Peyer's patch (tissue), 4 donors: ENCODE results near the gene SNED1. TPM values are rescaled to one million over a fixed set of nuclear protein-coding genes. Genes with fewer than 3 reads are reported as not detected.

Source experiments
- DNase-seq, 3 donors: peaks; one replicate each; pipeline ENCODE4 v3.0.0-alpha.2; 2017 to 2019
- H3K27ac ChIP-seq, 4 donors: fragments of 200-600 bp; sonication (generic); one replicate each; pipeline ENCODE4 v1.5.1; 2016 to 2019
- H3K27me3 ChIP-seq, 2 donors: fragments of 200-600 bp; sonication (generic); one replicate each; pipeline ENCODE4 v1.5.1; 2019
- H3K36me3 ChIP-seq, 3 donors: fragments of 200-600 bp; sonication (generic); one replicate each; pipeline ENCODE4 v1.5.1; 2016 to 2019
- H3K4me1 ChIP-seq, 4 donors: fragments of 200-600 bp; sonication (generic); one replicate each; pipeline ENCODE4 v1.5.1; 2016 to 2019
- H3K4me3 ChIP-seq, 4 donors: fragments of 200-600 bp; sonication (generic); 1 replicate in 3 of 4; 2 replicates in 1 of 4; pipeline ENCODE4 v1.5.1; 2016 to 2019; ENCODE audit warnings: mild to moderate bottlenecking in 1 of 4
- H3K9me3 ChIP-seq, 4 donors: fragments of 200-600 bp; sonication (generic); one replicate each; pipeline ENCODE4 v1.5.1; 2016 to 2019; ENCODE audit warnings: mild to moderate bottlenecking in 1 of 4
- CTCF ChIP-seq, 6 experiments: fragments of 450-650 bp in 4 of 6; fragments of 200-600 bp in 2 of 6; sonication (generic) in 1 of 6; IDR thresholded peaks; one replicate each; pipeline ENCODE4 v1.5.1; 2017 to 2019; ENCODE audit warnings: antibody characterized with exemption in 6 of 6, mild to moderate bottlenecking in 3 of 6, moderate library complexity in 1 of 6
- POLR2A ChIP-seq, 2 donors: fragments of 450-650 bp; IDR thresholded peaks; one replicate each; pipeline ENCODE4 v1.5.1; 2017; ENCODE audit warnings: antibody characterized with exemption in 2 of 2, mild to moderate bottlenecking in 2 of 2, moderate library complexity in 2 of 2
- total RNA-seq, 4 donors: library from RNA; depleted of rRNA; stranded (reverse); fragments of >200 nt; gene quantifications; one replicate each; pipeline ENCODE4 v1.1.0, GENCODE V29; 2016

SNED1 gene
- total RNA-seq, 4 donors from 2014 or later = 6.8 to 83.3 (median 25.2) TPM

- TF ChIP-seq POLR2A (IDR thresholded peaks at IDR 0.05) = no peak
- no peak for TF ChIP-seq CTCF (IDR thresholded peaks at IDR 0.05)
- Histone ChIP-seq H3K27ac (peak overlapping the region in 2 of 4 donors; percentile 8 to 62), H3K36me3 (peaks cover 0 to 7% (median 0%) of the 10 kb centered on the region in 3 donors), H3K4me1 (peaks cover 0 to 15% (median 0%) of the 10 kb centered on the region in 4 donors), H3K27me3 (no peaks in the 10 kb centered on the region), H3K4me3 (peak overlapping the region in 2 of 4 donors; percentile 1 to 55), H3K9me3 (no peaks in the 10 kb centered on the region)
- peak in 2 of 3 donors; percentile 46 to 55 for DNase-seq
Observed at GRCh38 chr2:241035142-241035817, 36.9 kb downstream of the SNED1 start.

GRCh38 chr2:241035818-241036396, 37.5 kb downstream of the SNED1 start:
- Histone ChIP-seq H3K4me3 (peak overlapping the region; percentile 38 to 55 (median 44)), H3K27ac (peak overlapping the region in 2 of 4 donors; percentile 77 to 79), H3K36me3 (peaks cover 0 to 7% (median 0%) of the 10 kb centered on the region in 3 donors), H3K4me1 (peaks cover 0 to 15% (median 0%) of the 10 kb centered on the region in 4 donors), H3K9me3 (no peaks in the 10 kb centered on the region), H3K27me3 (no peaks in the 10 kb centered on the region)
- TF ChIP-seq CTCF (IDR thresholded peaks at IDR 0.05) = no peak
- no peak for TF ChIP-seq POLR2A (IDR thresholded peaks at IDR 0.05)
- peak; percentile 44 to 66 (median 55) for DNase-seq

- Histone ChIP-seq H3K27ac (peak overlapping the region in 2 of 4 donors; percentile 77 to 79), H3K27me3 (no peaks in the 10 kb centered on the region), H3K36me3 (peaks cover 0 to 7% (median 0%) of the 10 kb centered on the region in 3 donors), H3K4me3 (peak overlapping the region; percentile 38 to 55 (median 44)), H3K9me3 (no peaks in the 10 kb centered on the region), H3K4me1 (peaks cover 0 to 15% (median 0%) of the 10 kb centered on the region in 4 donors)
- DNase-seq = peak in 2 of 3 donors; percentile 61 to 82
- TF ChIP-seq POLR2A (IDR thresholded peaks at IDR 0.05) = no peak
- TF ChIP-seq CTCF (IDR thresholded peaks at IDR 0.05) = no peak
Observed at GRCh38 chr2:241036397-241036963, 38.1 kb downstream of the SNED1 start.

GRCh38 chr2:241036964-241037421, 38.6 kb downstream of the SNED1 start:
- H3K9me3 ChIP-seq = no peaks in the 10 kb centered on the region
- no peaks in the 10 kb centered on the region for H3K27me3 ChIP-seq
- H3K4me3 ChIP-seq = peak overlapping the region; percentile 38 to 55 (median 44)
- TF ChIP-seq POLR2A (IDR thresholded peaks at IDR 0.05) = no peak
- DNase-seq = peak; percentile 50 to 78 (median 67)
- H3K27ac ChIP-seq = peak overlapping the region in 2 of 4 donors; percentile 77 to 79
- H3K36me3 ChIP-seq = peaks cover 0 to 7% (median 0%) of the 10 kb centered on the region in 3 donors
- H3K4me1 ChIP-seq = peaks cover 0 to 15% (median 0%) of the 10 kb centered on the region in 4 donors

GRCh38 chr2:241037498-241037897, 39.1 kb downstream of the SNED1 start:
- H3K27ac ChIP-seq = peak overlapping the region in 2 of 4 donors; percentile 77 to 79
- no peaks in the 10 kb centered on the region for H3K27me3 ChIP-seq
- H3K4me3 ChIP-seq = peak overlapping the region in 2 of 4 donors; percentile 48 to 55
- no peaks in the 10 kb centered on the region for H3K9me3 ChIP-seq
- peaks cover 0 to 7% (median 0%) of the 10 kb centered on the region in 3 donors for H3K36me3 ChIP-seq
- TF ChIP-seq CTCF (IDR thresholded peaks at IDR 0.05) (no peak), POLR2A (IDR thresholded peaks at IDR 0.05) (no peak)
- peaks cover 0 to 15% (median 0%) of the 10 kb centered on the region in 4 donors for H3K4me1 ChIP-seq
- DNase-seq = no peak
